GM23248 (cell line): ENCODE data around the gene TBC1D14. TPM values are rescaled to one million over a fixed set of nuclear protein-coding genes. Genes with fewer than 3 reads are reported as not detected.

Experiments used
- DNase-seq: peaks from one replicate; pipeline ENCODE4 v3.0.0-alpha.2; 2015
- H2AFZ ChIP-seq: fragments of 200-600 bp; sonication (generic); 2 replicates; pipeline ENCODE4 v1.6.1; 2016; ENCODE audit warnings: antibody characterized with exemption
- H3F3A ChIP-seq: fragments of 200-600 bp; sonication (generic); 2 replicates; pipeline ENCODE4 v1.6.1; 2016; ENCODE audit warnings: mild to moderate bottlenecking, antibody characterized with exemption, mixed run types; ENCODE audit not compliant: insufficient read depth
- H3K27ac ChIP-seq: fragments of 200-600 bp; sonication (generic); 2 replicates; pipeline ENCODE4 v1.5.1; 2016; ENCODE audit warnings: mild to moderate bottlenecking
- H3K27me3 ChIP-seq: fragments of 200-600 bp; sonication (generic); replicated peaks from 2 replicates; pipeline ENCODE4 v1.6.1; 2016; ENCODE audit warnings: mild to moderate bottlenecking; ENCODE audit not compliant: insufficient read depth
- H3K36me3 ChIP-seq: fragments of 200-600 bp; sonication (generic); 2 replicates; pipeline ENCODE4 v1.6.1; 2016; ENCODE audit warnings: low read depth, mild to moderate bottlenecking
- H3K4me1 ChIP-seq: fragments of 200-600 bp; sonication (generic); 2 replicates; pipeline ENCODE4 v1.6.1; 2016; ENCODE audit warnings: mild to moderate bottlenecking; ENCODE audit not compliant: insufficient read depth
- H3K4me2 ChIP-seq: fragments of 200-600 bp; sonication (generic); one replicate; pipeline ENCODE4 v1.6.1; 2016; ENCODE audit warnings: mild to moderate bottlenecking; ENCODE audit not compliant: unreplicated experiment
- H3K4me3 ChIP-seq: fragments of 200-600 bp; sonication (generic); 2 replicates; pipeline ENCODE4 v1.5.1; 2016; ENCODE audit warnings: mild to moderate bottlenecking
- H3K79me2 ChIP-seq: fragments of 200-600 bp; sonication (generic); 2 replicates; pipeline ENCODE4 v1.6.1; 2016; ENCODE audit warnings: mild to moderate bottlenecking; ENCODE audit not compliant: insufficient read depth
- H3K9ac ChIP-seq: fragments of 200-600 bp; sonication (generic); 2 replicates; pipeline ENCODE4 v1.6.1; 2016; ENCODE audit warnings: mild to moderate bottlenecking
- H3K9me2 ChIP-seq: fragments of 200-600 bp; sonication (generic); 2 replicates; pipeline ENCODE4 v1.6.1; 2016; ENCODE audit warnings: mixed run types, mild to moderate bottlenecking, moderate library complexity; ENCODE audit not compliant: insufficient read depth
- H3K9me3 ChIP-seq: fragments of 200-600 bp; sonication (generic); one replicate; pipeline ENCODE4 v1.6.1; 2017; ENCODE audit warnings: low read depth
- H4K20me1 ChIP-seq: fragments of 200-600 bp; sonication (generic); 2 replicates; pipeline ENCODE4 v1.6.0; 2016; ENCODE audit not compliant: insufficient read depth
- EZH2 ChIP-seq: fragments of 200-600 bp; sonication (generic); IDR thresholded peaks from 2 replicates; pipeline ENCODE4 v1.6.1; 2018; ENCODE audit warnings: antibody characterized with exemption, mild to moderate bottlenecking; ENCODE audit not compliant: insufficient read depth, poor library complexity, severe bottlenecking
- EZH2phosphoT487 ChIP-seq: fragments of 200-600 bp; sonication (generic); IDR thresholded peaks from 2 replicates; pipeline ENCODE4 v1.6.1; 2018; ENCODE audit warnings: antibody characterized with exemption, moderate library complexity, mild to moderate bottlenecking, low read depth; ENCODE audit not compliant: insufficient read depth
- WGBS, 2 experiments: methylation state at CpG; one replicate each; pipeline ENCODE4 v1.1.6; 2015 to 2017; ENCODE audit warnings: low lambda C conversion rate in 2 of 2, low coverage in 1 of 2; ENCODE audit errors: missing lambda C conversion rate in 2 of 2; 5-methylcytosine and 5-hydroxymethylcytosine counted together
- in situ Hi-C: fragments of 300-500 bp; cut with MboI; formaldehyde crosslinking; loops from 2 replicates; pipeline ENCODE4 v1.15.0; 2020
- polyA plus RNA-seq: library from polyadenylated mRNA; unstranded; fragments of >200 nt; fragmentation: Nextera tagmentation; extraction: Ambion mirVana; gene quantifications from 2 replicates; pipeline ENCODE4 v1.2.1, GENCODE V29; 2016
- total RNA-seq: library from RNA; depleted of rRNA; stranded (reverse); fragments of >200 nt; shearing (Covaris generic); gene quantifications from 2 replicates; pipeline ENCODE4 v1.2.3, GENCODE V29; 2014

The TBC1D14 gene
- total and polyA plus RNA-seq, 2 experiments from 2014 or later = 20.4 to 39.1 TPM

DNA sequence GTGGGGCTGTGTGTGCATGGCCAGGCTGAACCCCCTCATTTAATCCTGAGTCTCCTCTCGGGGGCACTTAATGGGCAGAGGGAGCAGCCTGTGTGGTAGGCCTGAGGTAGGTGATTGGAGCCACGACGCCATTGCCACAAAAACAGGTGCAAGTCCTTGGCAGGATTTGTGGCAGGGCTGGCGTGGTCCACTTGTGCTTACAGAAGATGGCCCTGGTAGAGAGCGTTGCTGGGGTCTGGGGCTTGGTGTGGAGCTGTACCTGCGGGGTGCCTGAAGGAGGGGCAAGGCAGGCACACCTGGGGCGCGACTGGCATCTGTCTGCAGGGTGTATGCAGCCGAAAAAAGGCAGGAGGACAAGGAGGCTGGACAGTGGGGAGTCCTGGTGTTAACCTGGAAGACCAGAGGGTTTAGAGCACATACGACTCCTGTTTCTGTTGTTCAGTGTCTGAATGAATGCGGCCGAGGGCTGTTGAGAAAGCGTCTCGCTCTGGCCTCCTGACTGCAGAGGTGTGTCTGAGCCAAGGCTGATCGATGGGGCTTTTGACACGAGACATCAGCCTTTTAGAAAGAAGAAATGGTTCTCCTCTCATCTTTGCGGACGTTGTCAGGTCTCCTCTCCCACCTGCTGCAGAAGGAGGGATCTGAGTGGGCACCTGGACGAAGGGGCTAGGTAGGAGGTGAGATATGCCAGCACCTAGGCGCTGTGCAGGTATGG lies 52.0 kb downstream of the TBC1D14 start:
- in situ Hi-C loops = no loop called here
- 89 to 91% methylated on average over 20 of the region's 20 CpGs for WGBS, 2 experiments

DNA sequence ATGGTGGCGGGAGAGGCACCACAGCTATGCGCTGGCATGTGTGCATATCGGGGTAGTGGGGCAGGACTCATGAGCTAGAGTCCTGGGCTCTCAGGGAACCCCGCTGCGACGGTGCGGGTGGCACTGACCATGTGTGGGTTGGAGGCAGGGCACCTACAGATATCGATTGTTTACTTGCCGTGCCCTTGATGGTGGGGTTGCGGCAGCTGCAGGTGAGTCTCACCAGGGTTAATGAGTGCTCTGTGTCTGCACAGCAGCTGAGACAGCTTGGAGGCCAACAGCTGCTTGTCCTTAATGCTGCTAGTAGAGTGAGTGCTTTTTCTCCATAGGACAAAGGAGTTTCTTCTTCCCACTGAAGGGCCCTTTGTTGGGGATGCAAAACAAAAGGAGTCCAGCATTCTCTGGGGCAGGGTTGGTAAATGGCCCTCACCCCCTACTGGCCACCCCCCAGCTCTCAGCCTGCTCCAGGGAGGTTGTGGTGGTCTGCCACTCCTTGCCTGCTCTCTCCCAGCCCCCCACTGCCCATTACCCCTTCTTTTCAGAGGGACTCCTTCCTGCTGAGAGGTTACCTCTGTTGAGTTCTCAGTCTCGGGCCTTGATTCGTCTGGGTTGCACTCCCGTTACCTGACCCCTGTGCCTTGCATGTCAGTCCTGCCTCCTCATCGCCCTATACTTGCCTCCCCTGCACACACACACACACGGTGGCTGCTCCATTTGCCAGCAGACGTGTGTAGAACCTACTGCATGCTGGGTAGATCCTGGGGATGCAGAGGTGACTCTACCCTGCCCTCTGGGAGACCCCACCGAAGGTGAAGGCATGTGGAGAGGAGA lies 52.8 kb downstream of the TBC1D14 start:
- Histone ChIP-seq H3F3A (no peaks in the 10 kb centered on the region), H3K27ac (no peak overlapping the region)
- in situ Hi-C loops = no loop called here

More for the DNA sequence above, 52.0 kb downstream of the TBC1D14 start:
- H3K4me1 ChIP-seq = 0 out of 2 replicates have a peak, but pooled peaks cover 4% of the 10 kb centered on the region
- no peaks in the 10 kb centered on the region for H3F3A ChIP-seq
- H3K27me3 ChIP-seq = no peaks in the 10 kb centered on the region
- no peak overlapping the region for H3K27ac ChIP-seq
- H4K20me1 ChIP-seq = no peaks in the 10 kb centered on the region
- no peaks in the 10 kb centered on the region for H3K79me2 ChIP-seq
- no peak for DNase-seq
- H3K9me3 ChIP-seq = no peaks in the 10 kb centered on the region
- H2AFZ ChIP-seq = no peak overlapping the region
- TF ChIP-seq EZH2 = no peak
- TF ChIP-seq EZH2phosphoT487 = no peak
- H3K9me2 ChIP-seq = no peaks in the 10 kb centered on the region
- no peak overlapping the region for H3K4me3 ChIP-seq
- H3K36me3 ChIP-seq = no peaks in the 10 kb centered on the region
- H3K9ac ChIP-seq = no peak overlapping the region
- H3K4me2 ChIP-seq = no peak overlapping the region

DNA sequence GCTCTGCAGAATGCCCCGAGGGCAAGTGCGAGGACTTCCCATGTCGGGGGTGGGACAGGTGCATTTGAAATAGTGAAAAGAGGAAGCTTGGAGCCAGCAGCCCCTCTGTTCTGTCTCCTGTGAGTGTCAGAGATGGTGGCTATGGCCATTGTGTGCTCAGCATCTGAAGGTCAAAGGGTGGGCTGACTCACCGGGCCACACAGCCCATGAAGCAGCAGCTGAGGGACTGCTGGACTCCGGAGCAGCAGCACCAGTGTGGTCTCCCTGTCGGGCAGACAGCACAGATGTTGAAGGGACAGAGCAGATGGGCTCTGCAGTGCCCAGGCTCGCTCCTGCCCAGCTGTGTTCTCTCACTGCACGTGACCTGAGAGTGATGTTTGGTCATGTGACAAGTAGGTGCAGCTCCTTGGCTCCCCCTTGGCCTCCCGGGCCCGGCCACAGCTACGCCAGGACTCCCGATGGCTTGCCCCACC lies 53.5 kb downstream of the TBC1D14 start:
- DNase-seq = no peak
- no peak overlapping the region for H3K4me2 ChIP-seq

More for the DNA sequence above, 52.8 kb downstream of the TBC1D14 start:
- TF ChIP-seq EZH2phosphoT487 (no peak), EZH2 (no peak)
- 0 out of 2 replicates have a peak, but pooled peaks cover 4% of the 10 kb centered on the region for H3K4me1 ChIP-seq
- no peaks in the 10 kb centered on the region for H3K36me3 ChIP-seq
- H3K9ac ChIP-seq = no peak overlapping the region
- DNase-seq = no peak
- H3K27me3 ChIP-seq = no peaks in the 10 kb centered on the region
- no peak overlapping the region for H3K4me2 ChIP-seq
- no peak overlapping the region for H2AFZ ChIP-seq
- no peaks in the 10 kb centered on the region for H4K20me1 ChIP-seq
- WGBS, 2 experiments = 86 to 89% methylated on average over 17 of the region's 17 CpGs
- H3K4me3 ChIP-seq = no peak overlapping the region
- no peaks in the 10 kb centered on the region for H3K79me2 ChIP-seq
- no peaks in the 10 kb centered on the region for H3K9me2 ChIP-seq
- no peaks in the 10 kb centered on the region for H3K9me3 ChIP-seq

DNA sequence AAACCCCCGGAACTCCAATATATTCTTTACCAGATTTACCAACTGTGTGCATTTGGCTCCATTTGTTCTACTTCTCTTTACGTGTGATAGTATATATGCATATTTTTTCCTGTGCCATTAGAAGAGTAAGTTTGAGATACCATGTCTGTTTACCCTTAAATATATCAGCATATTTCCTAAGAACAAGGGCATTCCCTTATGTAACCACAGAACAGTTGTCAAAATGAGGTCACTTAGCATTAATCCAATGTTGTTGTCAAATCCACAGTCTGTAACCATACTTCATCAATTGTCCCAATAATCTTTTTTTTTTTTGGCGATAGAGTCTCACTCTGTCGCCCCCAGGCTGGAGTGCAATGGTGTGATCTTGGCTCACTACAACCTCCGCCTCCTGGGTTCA lies 55.2 kb downstream of the TBC1D14 start:
- no peak for DNase-seq
- in situ Hi-C loops = no loop called here
- Histone ChIP-seq H3K79me2 (no peaks in the 10 kb centered on the region), H4K20me1 (no peaks in the 10 kb centered on the region), H3K36me3 (no peaks in the 10 kb centered on the region), H3K9me2 (no peaks in the 10 kb centered on the region), H2AFZ (no peak overlapping the region), H3K9me3 (no peaks in the 10 kb centered on the region), H3K4me1 (0 out of 2 replicates have a peak, but pooled peaks cover 4% of the 10 kb centered on the region), H3K9ac (no peak overlapping the region), H3F3A (no peaks in the 10 kb centered on the region), H3K27ac (no peak overlapping the region), H3K27me3 (no peaks in the 10 kb centered on the region), H3K4me2 (no peak overlapping the region), H3K4me3 (no peak overlapping the region)
- WGBS, 2 experiments = 89 to 90% methylated on average over 5 of the region's 5 CpGs
- no peak for TF ChIP-seq EZH2phosphoT487
- TF ChIP-seq EZH2 = no peak

More for the DNA sequence above, 53.5 kb downstream of the TBC1D14 start:
- no peaks in the 10 kb centered on the region for H3K9me2 ChIP-seq
- H3K27me3 ChIP-seq = no peaks in the 10 kb centered on the region
- no peaks in the 10 kb centered on the region for H3F3A ChIP-seq
- no peak overlapping the region for H3K27ac ChIP-seq
- H3K36me3 ChIP-seq = no peaks in the 10 kb centered on the region
- no peak overlapping the region for H3K4me3 ChIP-seq
- in situ Hi-C loops = no loop called here
- no peak for TF ChIP-seq EZH2phosphoT487
- TF ChIP-seq EZH2 = no peak
- H4K20me1 ChIP-seq = no peaks in the 10 kb centered on the region
- 0 out of 2 replicates have a peak, but pooled peaks cover 4% of the 10 kb centered on the region for H3K4me1 ChIP-seq
- no peaks in the 10 kb centered on the region for H3K9me3 ChIP-seq
- 89 to 91% methylated on average over 12 of the region's 12 CpGs for whole genome bisulfite sequencing, 2 experiments
- H3K79me2 ChIP-seq = no peaks in the 10 kb centered on the region
- no peak overlapping the region for H2AFZ ChIP-seq
- H3K9ac ChIP-seq = no peak overlapping the region
